HG02610 (cell line): Measurements from ENCODE around the gene GIT2.
"Not testable (repeated sequence)": the region's sequence is repeated elsewhere in the genome, so short reads cannot be mapped to it uniquely, and the experiment has no call there.

ENCODE experiments used
- ATAC-seq: cut with Tn5 transposase; IDR thresholded peaks from one replicate; pipeline ENCODE4 v1.9.1; 2021; ENCODE audit warnings: mild to moderate bottlenecking, moderate library complexity; ENCODE audit not compliant: unreplicated experiment

The GIT2 gene

GRCh38 chr12:109949089-109949488 is 47.1 kb downstream of the GIT2 start:
- ATAC-seq, result no peak

GRCh38 chr12:109948368-109948767 is 47.8 kb downstream of the GIT2 start:
- ATAC-seq, result no peak

GRCh38 chr12:109947521-109947920 is 48.6 kb downstream of the GIT2 start:
- no peak for ATAC-seq

GRCh38 chr12:109946913-109947312 is 49.3 kb downstream of the GIT2 start:
- ATAC-seq, result no peak

- no peak for ATAC-seq
These were observed 49.7 kb downstream of the GIT2 start for GRCh38 chr12:109946505-109946904.

GRCh38 chr12:109944561-109945359 is 51.4 kb downstream of the GIT2 start:
- ATAC-seq, result no peak

GRCh38 chr12:109943811-109944210 is 52.4 kb downstream of the GIT2 start:
- ATAC-seq, result no peak

- no peak for ATAC-seq
These were observed 55.7 kb downstream of the GIT2 start for GRCh38 chr12:109940339-109940923.

- ATAC-seq, result no peak
These were observed 56.7 kb downstream of the GIT2 start for GRCh38 chr12:109939504-109939903.

- ATAC-seq, result no peak
These were observed 57.2 kb downstream of the GIT2 start for GRCh38 chr12:109938947-109939346.

- ATAC-seq, result no peak
These were observed 58.8 kb downstream of the GIT2 start for GRCh38 chr12:109937371-109937770.

- no peak for ATAC-seq
These were observed 62.1 kb downstream of the GIT2 start for GRCh38 chr12:109934026-109934425.

- ATAC-seq, result no peak
These were observed 63.2 kb downstream of the GIT2 start for GRCh38 chr12:109932878-109933503.

- no peak for ATAC-seq
These were observed 65.0 kb downstream of the GIT2 start for GRCh38 chr12:109931143-109931542.

GRCh38 chr12:109930028-109930800 is 66.0 kb downstream of the GIT2 start:
- no peak for ATAC-seq

GRCh38 chr12:109929326-109929725 is 66.8 kb downstream of the GIT2 start:
- not testable (repeated sequence) for ATAC-seq

- ATAC-seq, result no peak
These were observed 68.0 kb downstream of the GIT2 start for GRCh38 chr12:109928058-109928656.

GRCh38 chr12:109927622-109928021 is 68.5 kb downstream of the GIT2 start:
- ATAC-seq, result no peak

GRCh38 chr12:109926488-109927210 is 69.5 kb downstream of the GIT2 start:
- ATAC-seq, result no peak

- no peak for ATAC-seq
These were observed 70.2 kb downstream of the GIT2 start for GRCh38 chr12:109926016-109926415.
